Measurements from ENCODE around the gene ACER3. TPM values are rescaled to one million over a fixed set of nuclear protein-coding genes. Genes with fewer than 3 reads are reported as not detected.
A peak's percentile ranks its signal among the peaks of the same experiment; 100 is the strongest.

Gene ACER3
- total and polyA plus RNA-seq, 2 experiments from 2014 or later = 6.2 to 26.5 TPM

DNA sequence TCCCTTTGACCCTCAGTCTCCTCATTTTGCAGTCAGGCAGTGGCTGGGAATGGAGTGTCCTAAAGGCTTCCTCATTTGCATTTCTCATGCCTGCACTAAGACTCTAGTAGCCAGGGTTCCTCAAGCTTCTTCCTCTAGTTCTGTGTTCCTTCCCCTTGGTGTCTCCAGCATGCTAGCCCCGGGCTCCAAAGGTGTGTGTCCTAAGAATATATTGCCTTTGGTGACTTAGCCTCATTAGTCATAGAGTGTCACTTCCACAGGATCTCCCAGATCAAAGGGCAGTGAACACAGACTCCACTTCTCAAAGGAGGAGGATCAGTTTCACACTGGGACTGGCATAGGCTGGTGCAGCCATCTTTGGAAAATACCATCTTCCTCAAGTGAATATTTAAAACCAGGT, 21.4 kb upstream of the ACER3 start:
- H3K36me3 ChIP-seq (ENCODE audit: insufficient read depth) = no peaks in the 10 kb centered on the region
- no peak overlapping the region for H3K4me2 ChIP-seq
- TF ChIP-seq, protein P1, sequence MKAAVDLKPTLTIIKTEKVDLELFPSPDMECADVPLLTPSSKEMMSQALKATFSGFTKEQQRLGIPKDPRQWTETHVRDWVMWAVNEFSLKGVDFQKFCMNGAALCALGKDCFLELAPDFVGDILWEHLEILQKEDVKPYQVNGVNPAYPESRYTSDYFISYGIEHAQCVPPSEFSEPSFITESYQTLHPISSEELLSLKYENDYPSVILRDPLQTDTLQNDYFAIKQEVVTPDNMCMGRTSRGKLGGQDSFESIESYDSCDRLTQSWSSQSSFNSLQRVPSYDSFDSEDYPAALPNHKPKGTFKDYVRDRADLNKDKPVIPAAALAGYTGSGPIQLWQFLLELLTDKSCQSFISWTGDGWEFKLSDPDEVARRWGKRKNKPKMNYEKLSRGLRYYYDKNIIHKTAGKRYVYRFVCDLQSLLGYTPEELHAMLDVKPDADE (IDR thresholded peaks at IDR 0.05) = no peak
- H4K20me1 ChIP-seq (replicated peaks; ENCODE audit: insufficient read depth) = no peaks in the 10 kb centered on the region
- ATAC-seq = no peak
- DNase-seq (ENCODE audit: low spot score) = no peak
- H3K9me2 ChIP-seq (ENCODE audit: insufficient read depth) = no peaks in the 10 kb centered on the region
- H2AFZ ChIP-seq = no peak overlapping the region
- H3K36me3 Mint-ChIP-seq (ENCODE audit: low read depth) = no peaks in the 10 kb centered on the region
- H3K4me3 ChIP-seq = no peak overlapping the region
- no peaks in the 10 kb centered on the region for H3F3A ChIP-seq (replicated peaks; ENCODE audit: low read depth)
- peaks cover 5% of the 10 kb centered on the region for H3K27me3 Mint-ChIP-seq (ENCODE audit: insufficient read depth, low read depth, poor library complexity)
- no peaks in the 10 kb centered on the region for H3K9me3 Mint-ChIP-seq
- 0 out of 2 replicates have a peak, but pooled peaks cover 5% of the 10 kb centered on the region for H3K4me1 ChIP-seq (ENCODE audit: insufficient read depth)
- H3K27ac Mint-ChIP-seq = no peak overlapping the region
- H3K27me3 ChIP-seq (ENCODE audit: insufficient read depth) = no peaks in the 10 kb centered on the region
- H3K4me1 Mint-ChIP-seq = peaks cover 11% of the 10 kb centered on the region; the same call in 2 of the 3 replicates
- no peaks in the 10 kb centered on the region for H3K79me2 ChIP-seq (replicated peaks; ENCODE audit: insufficient read depth)
- no peak overlapping the region for H3K4me3 Mint-ChIP-seq
- H3K27ac ChIP-seq (ENCODE audit: low read depth) = no peak overlapping the region

DNA sequence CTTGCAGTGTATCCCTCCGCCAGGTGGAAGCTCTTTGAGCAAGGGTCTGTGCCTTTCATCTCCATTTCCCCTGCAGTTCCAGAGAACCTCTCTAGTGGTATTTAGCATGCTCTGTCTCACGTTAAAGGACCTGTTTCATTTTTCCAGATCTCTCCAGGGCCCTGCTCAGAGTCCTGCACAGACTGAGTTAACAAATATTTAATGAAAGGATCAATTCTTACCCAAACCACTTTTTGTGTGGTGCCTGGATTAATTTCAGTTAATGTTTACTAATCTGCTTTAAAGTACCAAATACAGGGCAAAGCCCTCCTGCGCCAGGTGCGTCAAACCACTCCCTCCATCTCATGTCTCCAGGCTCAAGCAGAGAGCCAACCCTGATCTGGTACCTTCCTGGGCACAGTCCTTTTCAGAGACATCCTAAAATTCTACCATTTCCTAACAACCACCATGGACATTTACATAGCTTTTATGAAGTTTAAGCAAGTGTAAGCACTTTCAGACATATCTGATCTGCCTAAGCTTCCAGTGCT, 18.7 kb upstream of the ACER3 start:
- Histone ChIP-seq H3K4me1 (ENCODE audit: insufficient read depth) (0 out of 2 replicates have a peak, but pooled peaks cover 5% of the 10 kb centered on the region), H3K79me2 (replicated peaks; ENCODE audit: insufficient read depth) (no peaks in the 10 kb centered on the region), H3K4me3 (no peak overlapping the region), H3F3A (replicated peaks; ENCODE audit: low read depth) (no peaks in the 10 kb centered on the region), H3K36me3 (ENCODE audit: insufficient read depth) (no peaks in the 10 kb centered on the region), H3K27me3 (ENCODE audit: insufficient read depth) (no peaks in the 10 kb centered on the region), H3K4me2 (no peak overlapping the region), H3K9me2 (ENCODE audit: insufficient read depth) (no peaks in the 10 kb centered on the region), H4K20me1 (replicated peaks; ENCODE audit: insufficient read depth) (no peaks in the 10 kb centered on the region), H2AFZ (peak overlapping the region; percentile 75), H3K27ac (ENCODE audit: low read depth) (no peak overlapping the region)
- peak; percentile 31 for DNase-seq (ENCODE audit: low spot score)
- Mint-ChIP-seq H3K9me3 (no peaks in the 10 kb centered on the region), H3K4me3 (no peak overlapping the region), H3K4me1 (peaks cover 11% of the 10 kb centered on the region; the same call in 2 of the 3 replicates), H3K27ac (no peak overlapping the region), H3K36me3 (ENCODE audit: low read depth) (no peaks in the 10 kb centered on the region), H3K27me3 (ENCODE audit: insufficient read depth, low read depth, poor library complexity) (peaks cover 5% of the 10 kb centered on the region)
- peak; percentile 21; the same call in 2 of the 3 replicates for ATAC-seq
- TF ChIP-seq CREB1 (CRISPR knock-in tag; IDR thresholded peaks at IDR 0.05; ENCODE audit: low read depth) (no peak), NANOG (IDR thresholded peaks at IDR 0.05; ENCODE audit: borderline replicate concordance) (no peak), JUNB (IDR thresholded peaks at IDR 0.05; ENCODE audit: unreplicated experiment) (no peak), EZH2 (IDR thresholded peaks at IDR 0.05; ENCODE audit: low read depth, unreplicated experiment) (no peak), POLR2AphosphoS5 (IDR thresholded peaks at IDR 0.05; ENCODE audit: low read depth) (no peak), EZH2phosphoT487 (IDR thresholded peaks at IDR 0.05; ENCODE audit: unreplicated experiment) (no peak)
- TF ChIP-seq, protein P1 (IDR thresholded peaks at IDR 0.05) = no peak
- TF ChIP-seq, protein P2, sequence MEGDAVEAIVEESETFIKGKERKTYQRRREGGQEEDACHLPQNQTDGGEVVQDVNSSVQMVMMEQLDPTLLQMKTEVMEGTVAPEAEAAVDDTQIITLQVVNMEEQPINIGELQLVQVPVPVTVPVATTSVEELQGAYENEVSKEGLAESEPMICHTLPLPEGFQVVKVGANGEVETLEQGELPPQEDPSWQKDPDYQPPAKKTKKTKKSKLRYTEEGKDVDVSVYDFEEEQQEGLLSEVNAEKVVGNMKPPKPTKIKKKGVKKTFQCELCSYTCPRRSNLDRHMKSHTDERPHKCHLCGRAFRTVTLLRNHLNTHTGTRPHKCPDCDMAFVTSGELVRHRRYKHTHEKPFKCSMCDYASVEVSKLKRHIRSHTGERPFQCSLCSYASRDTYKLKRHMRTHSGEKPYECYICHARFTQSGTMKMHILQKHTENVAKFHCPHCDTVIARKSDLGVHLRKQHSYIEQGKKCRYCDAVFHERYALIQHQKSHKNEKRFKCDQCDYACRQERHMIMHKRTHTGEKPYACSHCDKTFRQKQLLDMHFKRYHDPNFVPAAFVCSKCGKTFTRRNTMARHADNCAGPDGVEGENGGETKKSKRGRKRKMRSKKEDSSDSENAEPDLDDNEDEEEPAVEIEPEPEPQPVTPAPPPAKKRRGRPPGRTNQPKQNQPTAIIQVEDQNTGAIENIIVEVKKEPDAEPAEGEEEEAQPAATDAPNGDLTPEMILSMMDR (conservative IDR thresholded peaks at IDR 0.05; ENCODE audit: low read depth in 2 of 2) = no peak
- TF ChIP-seq, protein P3, sequence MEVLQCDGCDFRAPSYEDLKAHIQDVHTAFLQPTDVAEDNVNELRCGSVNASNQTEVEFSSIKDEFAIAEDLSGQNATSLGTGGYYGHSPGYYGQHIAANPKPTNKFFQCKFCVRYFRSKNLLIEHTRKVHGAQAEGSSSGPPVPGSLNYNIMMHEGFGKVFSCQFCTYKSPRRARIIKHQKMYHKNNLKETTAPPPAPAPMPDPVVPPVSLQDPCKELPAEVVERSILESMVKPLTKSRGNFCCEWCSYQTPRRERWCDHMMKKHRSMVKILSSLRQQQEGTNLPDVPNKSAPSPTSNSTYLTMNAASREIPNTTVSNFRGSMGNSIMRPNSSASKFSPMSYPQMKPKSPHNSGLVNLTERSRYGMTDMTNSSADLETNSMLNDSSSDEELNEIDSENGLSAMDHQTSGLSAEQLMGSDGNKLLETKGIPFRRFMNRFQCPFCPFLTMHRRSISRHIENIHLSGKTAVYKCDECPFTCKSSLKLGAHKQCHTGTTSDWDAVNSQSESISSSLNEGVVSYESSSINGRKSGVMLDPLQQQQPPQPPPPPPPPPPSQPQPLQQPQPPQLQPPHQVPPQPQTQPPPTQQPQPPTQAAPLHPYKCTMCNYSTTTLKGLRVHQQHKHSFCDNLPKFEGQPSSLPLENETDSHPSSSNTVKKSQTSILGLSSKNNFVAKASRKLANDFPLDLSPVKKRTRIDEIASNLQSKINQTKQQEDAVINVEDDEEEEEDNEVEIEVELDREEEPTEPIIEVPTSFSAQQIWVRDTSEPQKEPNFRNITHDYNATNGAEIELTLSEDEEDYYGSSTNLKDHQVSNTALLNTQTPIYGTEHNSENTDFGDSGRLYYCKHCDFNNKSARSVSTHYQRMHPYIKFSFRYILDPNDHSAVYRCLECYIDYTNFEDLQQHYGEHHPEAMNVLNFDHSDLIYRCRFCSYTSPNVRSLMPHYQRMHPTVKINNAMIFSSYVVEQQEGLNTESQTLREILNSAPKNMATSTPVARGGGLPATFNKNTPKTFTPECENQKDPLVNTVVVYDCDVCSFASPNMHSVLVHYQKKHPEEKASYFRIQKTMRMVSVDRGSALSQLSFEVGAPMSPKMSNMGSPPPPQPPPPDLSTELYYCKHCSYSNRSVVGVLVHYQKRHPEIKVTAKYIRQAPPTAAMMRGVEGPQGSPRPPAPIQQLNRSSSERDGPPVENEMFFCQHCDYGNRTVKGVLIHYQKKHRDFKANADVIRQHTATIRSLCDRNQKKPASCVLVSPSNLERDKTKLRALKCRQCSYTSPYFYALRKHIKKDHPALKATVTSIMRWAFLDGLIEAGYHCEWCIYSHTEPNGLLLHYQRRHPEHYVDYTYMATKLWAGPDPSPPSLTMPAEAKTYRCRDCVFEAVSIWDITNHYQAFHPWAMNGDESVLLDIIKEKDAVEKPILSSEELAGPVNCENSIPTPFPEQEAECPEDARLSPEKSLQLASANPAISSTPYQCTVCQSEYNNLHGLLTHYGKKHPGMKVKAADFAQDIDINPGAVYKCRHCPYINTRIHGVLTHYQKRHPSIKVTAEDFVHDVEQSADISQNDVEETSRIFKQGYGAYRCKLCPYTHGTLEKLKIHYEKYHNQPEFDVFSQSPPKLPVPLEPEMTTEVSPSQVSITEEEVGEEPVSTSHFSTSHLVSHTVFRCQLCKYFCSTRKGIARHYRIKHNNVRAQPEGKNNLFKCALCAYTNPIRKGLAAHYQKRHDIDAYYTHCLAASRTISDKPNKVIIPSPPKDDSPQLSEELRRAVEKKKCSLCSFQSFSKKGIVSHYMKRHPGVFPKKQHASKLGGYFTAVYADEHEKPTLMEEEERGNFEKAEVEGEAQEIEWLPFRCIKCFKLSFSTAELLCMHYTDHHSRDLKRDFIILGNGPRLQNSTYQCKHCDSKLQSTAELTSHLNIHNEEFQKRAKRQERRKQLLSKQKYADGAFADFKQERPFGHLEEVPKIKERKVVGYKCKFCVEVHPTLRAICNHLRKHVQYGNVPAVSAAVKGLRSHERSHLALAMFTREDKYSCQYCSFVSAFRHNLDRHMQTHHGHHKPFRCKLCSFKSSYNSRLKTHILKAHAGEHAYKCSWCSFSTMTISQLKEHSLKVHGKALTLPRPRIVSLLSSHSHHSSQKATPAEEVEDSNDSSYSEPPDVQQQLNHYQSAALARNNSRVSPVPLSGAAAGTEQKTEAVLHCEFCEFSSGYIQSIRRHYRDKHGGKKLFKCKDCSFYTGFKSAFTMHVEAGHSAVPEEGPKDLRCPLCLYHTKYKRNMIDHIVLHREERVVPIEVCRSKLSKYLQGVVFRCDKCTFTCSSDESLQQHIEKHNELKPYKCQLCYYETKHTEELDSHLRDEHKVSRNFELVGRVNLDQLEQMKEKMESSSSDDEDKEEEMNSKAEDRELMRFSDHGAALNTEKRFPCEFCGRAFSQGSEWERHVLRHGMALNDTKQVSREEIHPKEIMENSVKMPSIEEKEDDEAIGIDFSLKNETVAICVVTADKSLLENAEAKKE (CRISPR knock-in tag; IDR thresholded peaks at IDR 0.05) = no peak
